Osteoblast (primary cell): ENCODE data around the gene ZNF605. TPM values are rescaled to one million over a fixed set of nuclear protein-coding genes. Genes with fewer than 3 reads are reported as not detected.

Experiments
- DNase-seq: peaks from one replicate; pipeline ENCODE4 v3.0.0; 2011; ENCODE audit warnings: low spot score, mixed read lengths; ENCODE audit not compliant: insufficient read length; ENCODE audit errors: missing footprints
- H2AFZ ChIP-seq: 2 replicates; pipeline ENCODE4 v1.6.0; 2011; ENCODE audit warnings: mild to moderate bottlenecking, low read length
- H3K27ac ChIP-seq: 2 replicates; pipeline ENCODE4 v1.5.1; 2011; ENCODE audit warnings: mild to moderate bottlenecking, low read depth, low read length, moderate library complexity
- H3K27me3 ChIP-seq: 2 replicates; pipeline ENCODE4 v1.6.0; 2012; ENCODE audit warnings: mild to moderate bottlenecking, control low read depth, inconsistent platforms, low read length, moderate library complexity; ENCODE audit not compliant: insufficient read depth
- H3K36me3 ChIP-seq: 2 replicates; pipeline ENCODE4 v1.5.1; 2011; ENCODE audit warnings: mild to moderate bottlenecking, low read length, control low read depth, moderate library complexity; ENCODE audit not compliant: insufficient read depth
- H3K4me1 ChIP-seq: 2 replicates; pipeline ENCODE4 v1.5.1; 2011; ENCODE audit warnings: mild to moderate bottlenecking, low read length, control low read depth, moderate library complexity; ENCODE audit not compliant: insufficient read depth
- H3K4me2 ChIP-seq: 2 replicates; pipeline ENCODE4 v1.6.0; 2011; ENCODE audit warnings: mild to moderate bottlenecking, low read length; ENCODE audit not compliant: insufficient read depth
- H3K4me3 ChIP-seq: fragments of 200-600 bp; sonication (generic); 3 replicates; pipeline ENCODE4 v1.5.1; 2012; ENCODE audit warnings: mild to moderate bottlenecking, low read length, inconsistent platforms; ENCODE audit not compliant: insufficient read depth
- H3K79me2 ChIP-seq: 2 replicates; pipeline ENCODE4 v1.6.0; 2012; ENCODE audit warnings: mild to moderate bottlenecking, low read length, control low read depth, inconsistent platforms; ENCODE audit not compliant: insufficient read depth
- H3K9me3 ChIP-seq: 2 replicates; pipeline ENCODE4 v1.5.1; 2011; ENCODE audit warnings: low read depth, low read length, control low read depth
- H4K20me1 ChIP-seq: 2 replicates; pipeline ENCODE4 v1.6.0; 2012; ENCODE audit warnings: mild to moderate bottlenecking, low read length, control low read depth; ENCODE audit not compliant: insufficient read depth
- total RNA-seq: library from RNA; depleted of rRNA; stranded (reverse); fragments of >200 nt; gene quantifications from 2 replicates; pipeline ENCODE4 v1.2.3, GENCODE V29; 2012
- TF ChIP-seq, protein P1 (sequence below): IDR thresholded peaks from 2 replicates; pipeline ENCODE4 v1.5.1; 2011; ENCODE audit warnings: mild to moderate bottlenecking, low read depth, low read length, moderate library complexity; ENCODE audit errors: extremely low read depth

The ZNF605 gene
- total RNA-seq, 1 donor, result 10.9 TPM

DNA sequence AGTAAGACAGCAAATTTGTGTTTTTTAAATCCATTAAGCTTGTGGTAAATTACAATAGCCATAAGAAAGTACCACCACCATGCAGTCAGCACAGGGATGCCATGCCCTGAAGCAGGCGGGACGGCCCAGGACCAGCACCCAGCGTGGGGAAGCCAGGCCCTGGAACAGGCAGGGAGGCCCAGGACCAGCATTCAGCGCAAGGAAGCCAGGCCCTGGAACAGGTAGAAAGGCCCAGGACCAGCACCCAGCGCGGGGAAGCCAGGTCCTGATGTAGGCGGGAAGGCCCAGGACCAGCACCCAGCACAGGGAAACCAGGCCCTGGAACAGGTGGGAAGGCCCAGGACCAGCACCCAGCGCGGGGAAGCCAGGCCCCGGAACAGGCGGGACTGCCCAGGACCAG, 81.9 kb downstream of the ZNF605 start:
- no peak overlapping the region for H3K27ac ChIP-seq
- H3K9me3 ChIP-seq, result no peaks in the 10 kb centered on the region
- peaks cover 4% of the 10 kb centered on the region for H4K20me1 ChIP-seq
- no peak for DNase-seq
- H3K4me3 ChIP-seq, result no peak overlapping the region
- TF ChIP-seq, protein P1, sequence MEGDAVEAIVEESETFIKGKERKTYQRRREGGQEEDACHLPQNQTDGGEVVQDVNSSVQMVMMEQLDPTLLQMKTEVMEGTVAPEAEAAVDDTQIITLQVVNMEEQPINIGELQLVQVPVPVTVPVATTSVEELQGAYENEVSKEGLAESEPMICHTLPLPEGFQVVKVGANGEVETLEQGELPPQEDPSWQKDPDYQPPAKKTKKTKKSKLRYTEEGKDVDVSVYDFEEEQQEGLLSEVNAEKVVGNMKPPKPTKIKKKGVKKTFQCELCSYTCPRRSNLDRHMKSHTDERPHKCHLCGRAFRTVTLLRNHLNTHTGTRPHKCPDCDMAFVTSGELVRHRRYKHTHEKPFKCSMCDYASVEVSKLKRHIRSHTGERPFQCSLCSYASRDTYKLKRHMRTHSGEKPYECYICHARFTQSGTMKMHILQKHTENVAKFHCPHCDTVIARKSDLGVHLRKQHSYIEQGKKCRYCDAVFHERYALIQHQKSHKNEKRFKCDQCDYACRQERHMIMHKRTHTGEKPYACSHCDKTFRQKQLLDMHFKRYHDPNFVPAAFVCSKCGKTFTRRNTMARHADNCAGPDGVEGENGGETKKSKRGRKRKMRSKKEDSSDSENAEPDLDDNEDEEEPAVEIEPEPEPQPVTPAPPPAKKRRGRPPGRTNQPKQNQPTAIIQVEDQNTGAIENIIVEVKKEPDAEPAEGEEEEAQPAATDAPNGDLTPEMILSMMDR, result no peak
- peaks cover 43% of the 10 kb centered on the region for H3K79me2 ChIP-seq
- H2AFZ ChIP-seq, result no peak overlapping the region
- peaks cover 58% of the 10 kb centered on the region for H3K36me3 ChIP-seq
- no peaks in the 10 kb centered on the region for H3K27me3 ChIP-seq
- H3K4me1 ChIP-seq, result no peaks in the 10 kb centered on the region
- no peak overlapping the region for H3K4me2 ChIP-seq

DNA sequence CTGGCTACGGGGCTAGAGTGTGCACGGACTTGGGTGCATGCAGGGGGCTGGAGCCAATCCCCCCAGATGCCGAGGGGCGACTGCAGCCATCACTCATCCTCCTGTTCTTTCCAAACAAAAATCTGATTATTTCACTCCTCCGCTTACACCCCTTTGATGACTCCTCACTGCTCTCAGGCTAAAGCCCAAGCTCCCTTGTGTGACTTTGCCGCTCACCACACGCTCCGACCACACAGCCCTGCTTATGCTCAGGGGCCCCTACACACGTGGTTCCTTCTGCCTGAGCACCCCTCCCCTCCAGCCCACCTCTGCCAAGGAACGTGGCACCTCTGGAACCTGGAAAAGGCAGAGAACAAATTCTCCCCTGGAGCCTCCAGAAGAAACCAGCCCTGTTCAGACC, 82.4 kb downstream of the ZNF605 start:
- peak; percentile 49 for DNase-seq
- H3K4me1 ChIP-seq, result no peaks in the 10 kb centered on the region
- no peak overlapping the region for H3K27ac ChIP-seq
- TF ChIP-seq, protein P1, result no peak
- no peak overlapping the region for H2AFZ ChIP-seq
- H3K9me3 ChIP-seq, result no peaks in the 10 kb centered on the region
- no peak overlapping the region for H3K4me2 ChIP-seq
- no peaks in the 10 kb centered on the region for H3K27me3 ChIP-seq
- H3K36me3 ChIP-seq, result peaks cover 58% of the 10 kb centered on the region
- no peak overlapping the region for H3K4me3 ChIP-seq
- peaks cover 4% of the 10 kb centered on the region for H4K20me1 ChIP-seq
- H3K79me2 ChIP-seq, result peaks cover 41% of the 10 kb centered on the region

DNA sequence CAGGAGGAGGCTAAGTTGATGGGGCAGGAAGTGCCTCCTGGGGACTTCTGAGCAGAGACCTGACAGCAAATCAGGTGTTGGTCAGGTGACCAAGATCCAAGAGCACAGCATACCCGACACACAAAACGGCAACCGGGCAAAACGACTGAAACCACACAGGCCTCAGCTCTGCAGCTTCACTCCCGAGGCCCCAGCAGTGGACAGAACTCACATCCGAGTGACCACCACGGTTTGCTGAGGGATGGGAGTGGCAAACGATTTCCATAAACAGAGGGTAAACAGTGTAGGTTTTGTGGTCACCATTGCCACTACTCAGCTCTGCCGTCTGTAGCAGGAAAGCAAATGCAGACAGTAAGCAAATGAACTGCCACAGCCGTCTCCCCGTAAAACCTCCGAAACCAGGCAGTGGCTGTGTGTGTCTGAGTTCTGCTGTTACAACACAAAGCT, 83.1 kb downstream of the ZNF605 start:
- TF ChIP-seq, protein P1, result no peak
- no peaks in the 10 kb centered on the region for H3K4me1 ChIP-seq
- H4K20me1 ChIP-seq, result peaks cover 4% of the 10 kb centered on the region
- H2AFZ ChIP-seq, result no peak overlapping the region
- no peak overlapping the region for H3K4me3 ChIP-seq
- no peaks in the 10 kb centered on the region for H3K9me3 ChIP-seq
- H3K79me2 ChIP-seq, result peaks cover 36% of the 10 kb centered on the region
- H3K4me2 ChIP-seq, result no peak overlapping the region
- H3K27ac ChIP-seq, result no peak overlapping the region
- DNase-seq, result peak; percentile 48
- no peaks in the 10 kb centered on the region for H3K27me3 ChIP-seq
- H3K36me3 ChIP-seq, result peaks cover 59% of the 10 kb centered on the region

DNA sequence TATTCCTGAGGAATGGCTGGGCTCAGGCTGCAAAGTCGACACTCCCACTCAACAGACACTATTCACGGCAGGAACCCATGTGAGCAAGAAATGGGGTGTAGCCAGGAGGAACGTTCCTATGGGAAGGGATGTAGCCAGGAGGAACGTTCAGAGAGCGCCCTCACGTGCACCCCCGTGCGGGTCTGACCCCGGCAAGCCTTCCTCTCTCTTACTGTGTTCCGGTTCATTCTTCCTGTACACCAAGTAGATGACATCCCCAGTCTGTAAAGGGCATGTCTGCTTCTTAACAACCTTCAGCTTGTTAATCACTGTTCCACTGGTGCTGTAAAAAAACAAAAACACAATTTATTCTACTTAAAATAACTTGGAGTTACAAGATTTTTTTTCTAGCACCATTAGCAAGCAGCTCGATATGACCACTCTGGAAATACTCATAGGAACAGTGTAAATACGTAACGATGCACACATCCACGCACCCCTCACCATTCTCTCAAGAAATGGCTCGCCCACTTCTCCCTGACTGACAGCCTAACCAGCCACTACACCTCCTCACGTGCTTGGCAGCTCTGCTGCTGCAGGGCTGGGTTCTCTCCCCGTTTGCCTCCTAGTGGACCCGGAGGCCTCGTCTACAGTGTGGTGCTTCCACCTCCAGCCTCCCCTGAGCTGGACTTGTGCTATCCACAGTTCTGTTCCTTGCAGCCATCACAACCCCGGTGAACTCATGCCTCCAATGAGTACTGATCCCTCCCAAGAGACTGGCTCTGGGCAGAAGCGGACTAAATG, 83.8 kb downstream of the ZNF605 start:
- peaks cover 3% of the 10 kb centered on the region for H4K20me1 ChIP-seq
- H3K4me3 ChIP-seq, result no peak overlapping the region
- DNase-seq, result peak; percentile 18
- no peak overlapping the region for H3K27ac ChIP-seq
- no peaks in the 10 kb centered on the region for H3K27me3 ChIP-seq
- peaks cover 63% of the 10 kb centered on the region for H3K36me3 ChIP-seq
- H3K4me1 ChIP-seq, result no peaks in the 10 kb centered on the region
- TF ChIP-seq, protein P1, result no peak
- H3K4me2 ChIP-seq, result no peak overlapping the region
- H3K79me2 ChIP-seq, result peaks cover 34% of the 10 kb centered on the region
- no peaks in the 10 kb centered on the region for H3K9me3 ChIP-seq
- no peak overlapping the region for H2AFZ ChIP-seq
